Effector CD4-positive, alpha-beta T cell (primary cell): ENCODE results near the gene CA14.
"Not testable (repeated sequence)": the region's sequence is repeated elsewhere in the genome, so short reads cannot be mapped to it uniquely, and the experiment has no call there.

ENCODE experiments used
- DNase-seq: peaks from one replicate; pipeline ENCODE4 v3.0.0-alpha.2; 2020

CA14 gene

GRCh38 chr1:150281758-150282557, 24.4 kb downstream of the CA14 start, which contains the start of gene CIART:
TSS of gene CIART (plus strand) at chr1:150282554. CDS start at chr1:150283268, 714 bp downstream.
- DNase-seq = peak; percentile 54

GRCh38 chr1:150282558-150282958, 25.0 kb downstream of the CA14 start:
- DNase-seq = no peak

GRCh38 chr1:150283260-150283659, 25.7 kb downstream of the CA14 start:
- DNase-seq = no peak

- DNase-seq = no peak
These were observed 30.8 kb downstream of the CA14 start for GRCh38 chr1:150288382-150288781.

- no peak for DNase-seq
These were observed 31.2 kb downstream of the CA14 start for GRCh38 chr1:150288822-150289221.

- DNase-seq = peak; percentile 78
These were observed 36.1 kb downstream of the CA14 start, which contains the start of gene MRPS21 for GRCh38 chr1:150293433-150294253. TSS of gene MRPS21 (plus strand) at chr1:150293861. CDS start at chr1:150294367, 506 bp downstream.

GRCh38 chr1:150295476-150295875, 37.9 kb downstream of the CA14 start:
- no peak for DNase-seq

- DNase-seq = no peak
These were observed 42.1 kb downstream of the CA14 start for GRCh38 chr1:150299716-150300115.

GRCh38 chr1:150302338-150302737, 44.8 kb downstream of the CA14 start:
- DNase-seq = no peak

GRCh38 chr1:150302902-150303301, 45.3 kb downstream of the CA14 start:
- no peak for DNase-seq

- not testable (repeated sequence) for DNase-seq
These were observed 51.0 kb downstream of the CA14 start for GRCh38 chr1:150308585-150308984.

- no peak for DNase-seq
These were observed 52.4 kb downstream of the CA14 start for GRCh38 chr1:150309758-150310508.

- no peak for DNase-seq
These were observed 54.2 kb downstream of the CA14 start for GRCh38 chr1:150311762-150312161.
